ENCODE results near the gene PHB1.

GRCh38 chr17:49445591-49445990 lies 30.9 kb upstream of the PHB1 start:
- TF ChIP-seq EZH2phosphoT487 (IDR thresholded peaks at IDR 0.05; ENCODE audit: borderline replicate concordance, low read length) (no peak), EZH2 (IDR thresholded peaks at IDR 0.05; ENCODE audit: low read length, unreplicated experiment) (no peak), CTCF (conservative IDR thresholded peaks at IDR 0.05; ENCODE audit: low read depth, low read length) (no peak)
